ENCODE measurements around the gene CACNG1. TPM values are rescaled to one million over a fixed set of nuclear protein-coding genes. Genes with fewer than 3 reads are reported as not detected.
A peak's percentile ranks its signal among the peaks of the same experiment; 100 is the strongest.

The CACNG1 gene
- total RNA-seq, 1 experiment from 2014 or later = not detected

- no peaks in the 10 kb centered on the region for H3K79me1 ChIP-seq (ENCODE audit: insufficient read depth, low read depth, low read length, poor library complexity, severe bottlenecking)
- H2BK20ac ChIP-seq (ENCODE audit: low read depth, low read length, poor library complexity, severe bottlenecking) = no peak overlapping the region
- H3K9ac ChIP-seq (ENCODE audit: extremely low read depth, insufficient read length, low read length) = no peak overlapping the region
- WGBS (ENCODE audit: extremely low coverage, insufficient read length, low lambda C conversion rate) = no CpG with 5 or more reads among the region's 5 CpGs
- no peak overlapping the region for H3T11ph ChIP-seq (ENCODE audit: low read length)
- Mint-ChIP-seq H3K4me3 (no peak overlapping the region), H3K36me3 (ENCODE audit: insufficient read depth in 1 of 3, low read depth in 3 of 3) (peaks cover 0 to 14% (median 8%) of the 10 kb centered on the region in 3 experiments; a peak in 4 of 7 replicates), H3K9me3 (peaks cover 22 to 24% of the 10 kb centered on the region in 2 experiments), H3K4me1 (peaks cover 0 to 6% of the 10 kb centered on the region in 2 experiments; a peak in 1 of 4 replicates), H3K27ac (peak overlapping the region in 1 of 3 experiments; percentile 31; a peak in 1 of 7 replicates), H3K27me3 (ENCODE audit: low read depth) (peaks cover 2% of the 10 kb centered on the region)
- H3K23ac ChIP-seq (ENCODE audit: insufficient read length, low read depth, low read length) = no peak overlapping the region
- H2BK15ac ChIP-seq (ENCODE audit: low read depth, low read length) = no peak overlapping the region
- no peak overlapping the region for H3K56ac ChIP-seq (ENCODE audit: insufficient read length, low read depth, low read length)
- H3K14ac ChIP-seq (ENCODE audit: insufficient read depth, low read length) = no peak overlapping the region
- DNase-seq = no peak
- H3K79me2 ChIP-seq (ENCODE audit: insufficient read depth, low read length) = no peaks in the 10 kb centered on the region
- no peak overlapping the region for H3K18ac ChIP-seq (ENCODE audit: insufficient read length, low read depth, low read length)
- H4K91ac ChIP-seq (ENCODE audit: insufficient read length, low read depth, low read length) = no peak overlapping the region
- no peaks in the 10 kb centered on the region for H3K9me3 ChIP-seq (ENCODE audit: control insufficient read depth, low read depth, low read length)
- H2BK12ac ChIP-seq (ENCODE audit: insufficient read length, low read depth, low read length) = no peak overlapping the region
- no peak overlapping the region for H3K4me2 ChIP-seq (ENCODE audit: insufficient read depth, insufficient read length, low read length)
- no peak overlapping the region for H3K4ac ChIP-seq (ENCODE audit: low read depth, low read length)
- no peak overlapping the region for H4K5ac ChIP-seq (ENCODE audit: insufficient read length, low read depth, low read length)
- no peak overlapping the region for H2BK120ac ChIP-seq (ENCODE audit: low read depth, low read length, poor library complexity, severe bottlenecking)
- H4K20me1 ChIP-seq (ENCODE audit: control insufficient read depth, insufficient read depth, insufficient read length) = no peaks in the 10 kb centered on the region
- no peak overlapping the region for H2AFZ ChIP-seq (ENCODE audit: low read length)
- H3K27me3 ChIP-seq (ENCODE audit: insufficient read depth, low read length) = no peaks in the 10 kb centered on the region
- no peaks in the 10 kb centered on the region for H3K23me2 ChIP-seq (ENCODE audit: insufficient read length, low read depth, low read length, poor library complexity, severe bottlenecking)
- H2BK5ac ChIP-seq (ENCODE audit: insufficient read length, low read length) = no peak overlapping the region
- H3K4me1 ChIP-seq (ENCODE audit: insufficient read depth, low read length) = no peaks in the 10 kb centered on the region
- no peak for TF ChIP-seq CTCF (conservative IDR thresholded peaks at IDR 0.05)
- H3K27ac ChIP-seq (ENCODE audit: insufficient read length, low read depth, low read length) = no peak overlapping the region
- no peak overlapping the region for H4K8ac ChIP-seq (replicated peaks; ENCODE audit: insufficient read length, low read depth, low read length)
- H2AK5ac ChIP-seq (ENCODE audit: insufficient read length, low read length) = no peak overlapping the region
Measured at GRCh38 chr17:67044940-67045339, 586 bp downstream of the CACNG1 start.

Measured in H9 (cell line).